H1 (cell line): ENCODE results near the gene RGMB. TPM values are rescaled to one million over a fixed set of nuclear protein-coding genes. Genes with fewer than 3 reads are reported as not detected.

ENCODE experiments used
- CHD2 ChIP-seq: IDR thresholded peaks from 2 replicates; pipeline ENCODE4 v1.6.1; 2012; ENCODE audit warnings: low read length, improper control_type of control experiment
- CTCF ChIP-seq, 3 experiments: IDR thresholded peaks; 1 replicate in 2 of 3; 2 replicates in 1 of 3; pipeline versions ENCODE4 v1.5.1 to v1.6.1; 2011; ENCODE audit warnings: low read length in 3 of 3, mild to moderate bottlenecking in 3 of 3, inconsistent platforms in 2 of 3, low read depth in 1 of 3, moderate library complexity in 1 of 3; ENCODE audit not compliant: insufficient read depth in 1 of 3; ENCODE audit errors: control extremely low read depth in 1 of 3
- EGR1 ChIP-seq: IDR thresholded peaks from 2 replicates; pipeline ENCODE4 v1.6.1; 2011; ENCODE audit warnings: low read depth, low read length, borderline replicate concordance
- KDM1A ChIP-seq: fragments of 200-600, 300-600 bp; sonication (generic); IDR thresholded peaks from 2 replicates; pipeline ENCODE4 v1.7.1; 2016; ENCODE audit warnings: mild to moderate bottlenecking, low read length, borderline replicate concordance
- NANOG ChIP-seq: IDR thresholded peaks from 2 replicates; pipeline ENCODE4 v1.6.1; 2011; ENCODE audit warnings: low read length, low read depth, mild to moderate bottlenecking, inconsistent platforms; ENCODE audit not compliant: insufficient read depth, poor library complexity, severe bottlenecking
- POLR2A ChIP-seq, 2 experiments: IDR thresholded peaks; 1 replicate in 1 of 2; 2 replicates in 1 of 2; pipeline ENCODE4 v1.6.1; 2011; ENCODE audit warnings: low read depth in 2 of 2, low read length in 2 of 2, mild to moderate bottlenecking in 2 of 2; ENCODE audit errors: control extremely low read depth in 1 of 2
- RAD21 ChIP-seq, 2 experiments: IDR thresholded peaks in 1 of 2; conservative IDR thresholded peaks in 1 of 2; 2 replicates each; pipeline ENCODE4 v1.6.1; 2011; ENCODE audit warnings: low read depth in 2 of 2, low read length in 2 of 2, improper control_type of control experiment in 1 of 2, inconsistent platforms in 1 of 2, mild to moderate bottlenecking in 1 of 2, moderate library complexity in 1 of 2
- polyA plus RNA-seq, 7 experiments: library from polyadenylated mRNA; depleted of rRNA in 3 of 7; stranded (reverse) in 5 of 7; unstranded in 2 of 7; fragments of >200 nt in 5 of 7; fragments of 200-250 nt in 2 of 7; gene quantifications; 1 replicate in 5 of 7; 2 replicates in 1 of 7; 4 replicates in 1 of 7; pipeline versions ENCODE4 v1.2.1 to v1.2.3, GENCODE V29; 2011 to 2013; ENCODE audit warnings: missing spikeins in 2 of 7, mixed read lengths in 2 of 7
- total RNA-seq: library from RNA; stranded (reverse); fragmentation: NEBNext Ultra II Directional; extraction: Animal tissue kit (Norgen Biotek cat#: 25700); gene quantifications from 2 replicates; pipeline ENCODE4 v1.2.1, GENCODE V29; 2021

The RGMB gene
- total and polyA plus RNA-seq, 2 of the 8 experiments (the other 6 are each of a cell fraction or from before 2014, with no cell fraction given) = 11.7 to 27.0 TPM

GRCh38 chr5:98769210-98769958, 4.1 kb upstream of the RGMB start (continued):
- no peak for TF ChIP-seq NANOG
- TF ChIP-seq POLR2A (IDR thresholded peaks at IDR 0.05; ENCODE audit: control extremely low read depth in 1 of 2, low read depth in 2 of 2, low read length in 2 of 2) = peak in 1 of 2 experiments; percentile 66; a peak in 1 of 3 replicates
- TF ChIP-seq CTCF (IDR thresholded peaks at IDR 0.05; ENCODE audit: control extremely low read depth in 1 of 3, insufficient read depth in 1 of 3, low read depth in 1 of 3, low read length in 3 of 3) = peak; percentile 46 to 81 (median 67)
- TF ChIP-seq RAD21 (IDR thresholded peaks at IDR 0.05 in 1 of 2, conservative IDR thresholded peaks at IDR 0.05 in 1 of 2; ENCODE audit: low read depth in 2 of 2, low read length in 2 of 2) = peak in 1 of 2 experiments; percentile 35; a peak in 2 of 4 replicates
- no peak for TF ChIP-seq CHD2
- no peak for TF ChIP-seq KDM1A
- TF ChIP-seq EGR1 = 0 out of 2 replicates have a peak, but pooled peaks have one; percentile 12
